Measurements from ENCODE around the gene GCSAML.
A peak's percentile ranks its signal among the peaks of the same experiment; 100 is the strongest.

The GCSAML gene

DNA sequence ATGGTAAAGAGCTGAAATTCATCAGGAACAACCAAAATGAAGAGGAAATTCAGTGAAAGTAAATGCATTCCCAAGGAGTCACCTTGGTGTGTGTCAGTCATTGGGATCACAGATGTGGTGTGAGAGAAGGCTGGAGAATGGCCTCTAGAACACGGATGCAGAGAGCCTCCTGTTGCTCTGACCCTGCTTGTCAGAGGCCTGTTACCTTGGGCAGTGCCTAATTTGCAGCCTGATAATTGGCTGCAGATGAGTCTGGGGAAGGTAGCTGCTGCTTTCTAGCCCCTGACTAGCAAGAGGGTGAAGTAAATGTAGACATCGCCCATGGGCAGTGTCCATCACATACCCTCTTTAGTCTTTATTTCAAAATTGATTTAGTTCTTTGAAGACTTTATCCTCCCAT lies 3.3 kb downstream of the GCSAML start:
- Histone ChIP-seq H3K56ac (ENCODE audit: low read length) (no peak overlapping the region), H2BK15ac (replicated peaks; ENCODE audit: low read depth) (no peak overlapping the region), H3K36me3 (ENCODE audit: control insufficient read depth, insufficient read depth, low read length) (no peaks in the 10 kb centered on the region), H2BK120ac (ENCODE audit: low read depth, low read length) (no peak overlapping the region), H4K5ac (ENCODE audit: low read length) (no peak overlapping the region), H3K23ac (ENCODE audit: low read length) (no peak overlapping the region), H3K18ac (ENCODE audit: low read length) (no peak overlapping the region), H3K79me2 (ENCODE audit: control insufficient read depth, insufficient read depth, low read length) (no peaks in the 10 kb centered on the region), H3K27me3 (ENCODE audit: insufficient read depth, low read length, poor library complexity) (no peaks in the 10 kb centered on the region), H3K9ac (ENCODE audit: low read length) (no peak overlapping the region), H3K4me2 (ENCODE audit: low read length) (no peak overlapping the region), H3K4me3 (ENCODE audit: low read length) (no peak overlapping the region), H3K4ac (ENCODE audit: low read depth, low read length) (no peak overlapping the region), H2BK5ac (ENCODE audit: low read length) (no peak overlapping the region), H3K79me1 (ENCODE audit: low read length) (no peaks in the 10 kb centered on the region), H3K27ac (ENCODE audit: low read depth, low read length) (no peak overlapping the region), H2AK5ac (ENCODE audit: low read length) (no peak overlapping the region), H4K8ac (ENCODE audit: low read depth, low read length) (no peak overlapping the region), H3K4me1 (ENCODE audit: control insufficient read depth, low read depth, low read length) (no peaks in the 10 kb centered on the region)
- WGBS (ENCODE audit: extremely low coverage, insufficient coverage, low lambda C conversion rate) = no CpG with 5 or more reads among the region's 2 CpGs
- DNase-seq = no peak

DNA sequence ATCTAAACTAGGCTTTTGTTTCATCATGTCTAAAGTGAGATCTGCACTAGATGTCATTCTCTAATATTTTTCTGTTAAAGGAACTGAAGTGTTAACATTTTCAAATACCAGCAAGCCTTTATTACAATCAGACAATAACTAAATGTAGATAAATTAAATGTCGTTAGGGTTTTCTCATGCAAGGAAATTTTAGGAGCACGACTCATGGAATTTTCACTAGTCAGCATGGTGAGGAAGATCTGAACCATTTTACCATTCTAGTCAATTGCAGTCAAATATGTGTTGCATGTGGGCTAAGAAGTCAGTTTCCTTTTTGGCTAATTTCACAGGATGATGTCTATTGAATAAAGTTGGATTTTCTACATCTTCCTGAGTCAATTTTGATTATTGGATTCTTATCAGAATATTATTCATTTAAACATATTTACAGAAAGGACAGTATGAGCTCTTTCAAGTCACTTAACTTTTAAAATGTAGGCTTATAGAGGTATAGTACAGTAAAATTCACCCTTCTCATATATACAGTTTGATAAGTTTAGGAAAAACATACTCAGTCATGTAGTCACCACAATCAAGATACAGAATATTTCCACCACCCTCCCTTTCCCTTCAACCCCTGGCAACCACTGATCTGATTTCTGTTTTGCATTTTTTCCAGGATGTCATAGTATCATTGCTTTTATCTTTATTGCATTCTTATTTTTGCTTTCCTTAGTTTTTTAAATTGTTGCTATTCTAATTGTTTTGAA lies 9.2 kb downstream of the GCSAML start:
- Histone ChIP-seq H3K79me2 (ENCODE audit: control insufficient read depth, insufficient read depth, low read length) (no peaks in the 10 kb centered on the region), H2BK5ac (ENCODE audit: low read length) (no peak overlapping the region), H4K8ac (ENCODE audit: low read depth, low read length) (no peak overlapping the region), H3K18ac (ENCODE audit: low read length) (no peak overlapping the region), H3K4ac (ENCODE audit: low read depth, low read length) (no peak overlapping the region), H3K4me3 (ENCODE audit: low read length) (no peak overlapping the region), H3K36me3 (ENCODE audit: control insufficient read depth, insufficient read depth, low read length) (no peaks in the 10 kb centered on the region), H2AK5ac (ENCODE audit: low read length) (no peak overlapping the region), H3K56ac (ENCODE audit: low read length) (no peak overlapping the region), H3K4me1 (ENCODE audit: control insufficient read depth, low read depth, low read length) (no peaks in the 10 kb centered on the region), H3K9ac (ENCODE audit: low read length) (no peak overlapping the region), H3K23ac (ENCODE audit: low read length) (no peak overlapping the region), H3K4me2 (ENCODE audit: low read length) (no peak overlapping the region), H4K5ac (ENCODE audit: low read length) (no peak overlapping the region), H3K27me3 (ENCODE audit: insufficient read depth, low read length, poor library complexity) (no peaks in the 10 kb centered on the region), H3K27ac (ENCODE audit: low read depth, low read length) (no peak overlapping the region), H3K79me1 (ENCODE audit: low read length) (no peaks in the 10 kb centered on the region), H2BK120ac (ENCODE audit: low read depth, low read length) (no peak overlapping the region), H2BK15ac (replicated peaks; ENCODE audit: low read depth) (no peak overlapping the region)
- no CpG with 5 or more reads among the region's 2 CpGs for WGBS (ENCODE audit: extremely low coverage, insufficient coverage, low lambda C conversion rate)
- DNase-seq = peak; percentile 26

DNA sequence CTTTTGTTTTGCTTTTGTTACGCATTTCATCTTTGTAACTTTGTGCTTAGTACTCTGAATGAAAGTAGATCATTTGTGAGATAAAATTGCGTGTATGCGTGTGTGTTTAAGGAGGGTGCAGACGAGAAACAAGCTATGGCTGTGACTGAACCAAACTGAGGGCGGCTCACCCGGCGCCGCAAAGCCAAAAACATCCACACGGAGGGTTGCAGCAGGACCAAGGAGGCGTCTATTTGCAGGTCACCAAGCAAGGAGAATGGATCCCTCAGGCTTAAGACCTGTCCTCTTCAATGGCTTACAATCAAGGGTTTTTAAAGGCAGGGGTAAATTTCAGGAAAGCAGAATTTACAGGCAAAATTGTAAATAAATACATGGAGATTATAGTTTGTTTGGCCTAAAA lies 12.8 kb downstream of the GCSAML start:
- H2AK5ac ChIP-seq (ENCODE audit: low read length) = no peak overlapping the region
- 100% methylated on average over 2 of the region's 10 CpGs for WGBS (ENCODE audit: extremely low coverage, insufficient coverage, low lambda C conversion rate)

GRCh38 chr1:247562198-247562597 lies 13.3 kb downstream of the GCSAML start:
- WGBS (ENCODE audit: extremely low coverage, insufficient coverage, low lambda C conversion rate) = no CpG with 5 or more reads among the region's 9 CpGs
- H3K27ac ChIP-seq (ENCODE audit: low read depth, low read length) = no peak overlapping the region

More for the DNA sequence above, 12.8 kb downstream of the GCSAML start:
- no peak overlapping the region for H4K8ac ChIP-seq (ENCODE audit: low read depth, low read length)
- no peak overlapping the region for H3K4me3 ChIP-seq (ENCODE audit: low read length)
- no peak overlapping the region for H2BK15ac ChIP-seq (replicated peaks; ENCODE audit: low read depth)
- peak; percentile 37 for DNase-seq
- no peaks in the 10 kb centered on the region for H3K27me3 ChIP-seq (ENCODE audit: insufficient read depth, low read length, poor library complexity)
- no peak overlapping the region for H3K4ac ChIP-seq (ENCODE audit: low read depth, low read length)
- H3K56ac ChIP-seq (ENCODE audit: low read length) = no peak overlapping the region
- H2BK5ac ChIP-seq (ENCODE audit: low read length) = no peak overlapping the region
- no peak overlapping the region for H3K23ac ChIP-seq (ENCODE audit: low read length)
- no peak overlapping the region for H3K27ac ChIP-seq (ENCODE audit: low read depth, low read length)
- H3K18ac ChIP-seq (ENCODE audit: low read length) = no peak overlapping the region
- no peaks in the 10 kb centered on the region for H3K36me3 ChIP-seq (ENCODE audit: control insufficient read depth, insufficient read depth, low read length)
- no peaks in the 10 kb centered on the region for H3K79me1 ChIP-seq (ENCODE audit: low read length)
- no peak overlapping the region for H3K4me2 ChIP-seq (ENCODE audit: low read length)
- no peaks in the 10 kb centered on the region for H3K4me1 ChIP-seq (ENCODE audit: control insufficient read depth, low read depth, low read length)
- H2BK120ac ChIP-seq (ENCODE audit: low read depth, low read length) = no peak overlapping the region
- H4K5ac ChIP-seq (ENCODE audit: low read length) = no peak overlapping the region
- no peak overlapping the region for H3K9ac ChIP-seq (ENCODE audit: low read length)
- H3K79me2 ChIP-seq (ENCODE audit: control insufficient read depth, insufficient read depth, low read length) = no peaks in the 10 kb centered on the region

DNA sequence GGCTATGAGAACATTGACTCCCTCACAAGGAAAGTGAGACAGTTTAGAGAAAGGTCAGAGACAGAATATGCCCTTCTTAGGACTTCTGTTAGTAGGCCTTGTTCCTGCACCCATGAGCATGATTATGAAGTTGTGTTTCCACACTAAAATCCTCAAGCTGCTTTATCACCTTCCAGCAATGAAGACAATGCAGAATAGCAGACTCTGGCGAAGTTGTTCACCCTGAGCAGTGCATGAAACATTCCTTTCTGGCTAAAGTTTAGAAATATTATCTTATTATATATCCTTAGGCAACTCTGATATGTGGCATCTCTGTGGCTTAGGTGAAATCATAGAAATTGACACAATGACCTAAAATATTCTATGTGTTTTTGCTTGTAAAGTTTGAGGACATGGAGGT lies 25.3 kb downstream of the GCSAML start:
- H3K36me3 ChIP-seq (ENCODE audit: control insufficient read depth, insufficient read depth, low read length) = no peaks in the 10 kb centered on the region
- H2BK120ac ChIP-seq (ENCODE audit: low read depth, low read length) = no peak overlapping the region
- H3K4me3 ChIP-seq (ENCODE audit: low read length) = no peak overlapping the region
- H3K27me3 ChIP-seq (ENCODE audit: insufficient read depth, low read length, poor library complexity) = no peaks in the 10 kb centered on the region
- H2BK5ac ChIP-seq (ENCODE audit: low read length) = no peak overlapping the region
- H3K56ac ChIP-seq (ENCODE audit: low read length) = no peak overlapping the region
- H3K27ac ChIP-seq (ENCODE audit: low read depth, low read length) = no peak overlapping the region
- H3K4me1 ChIP-seq (ENCODE audit: control insufficient read depth, low read depth, low read length) = no peaks in the 10 kb centered on the region
- no peaks in the 10 kb centered on the region for H3K79me1 ChIP-seq (ENCODE audit: low read length)
- H3K4me2 ChIP-seq (ENCODE audit: low read length) = no peak overlapping the region
- no peak overlapping the region for H2BK15ac ChIP-seq (replicated peaks; ENCODE audit: low read depth)
- H4K5ac ChIP-seq (ENCODE audit: low read length) = no peak overlapping the region
- no peak for DNase-seq
- H3K4ac ChIP-seq (ENCODE audit: low read depth, low read length) = no peak overlapping the region
- no peaks in the 10 kb centered on the region for H3K79me2 ChIP-seq (ENCODE audit: control insufficient read depth, insufficient read depth, low read length)
- no peak overlapping the region for H4K8ac ChIP-seq (ENCODE audit: low read depth, low read length)
- no CpG with 5 or more reads among the region's 1 CpG for WGBS (ENCODE audit: extremely low coverage, insufficient coverage, low lambda C conversion rate)
- no peak overlapping the region for H3K18ac ChIP-seq (ENCODE audit: low read length)
- H3K9ac ChIP-seq (ENCODE audit: low read length) = no peak overlapping the region
- H2AK5ac ChIP-seq (ENCODE audit: low read length) = no peak overlapping the region
- no peak overlapping the region for H3K23ac ChIP-seq (ENCODE audit: low read length)

More at GRCh38 chr1:247562198-247562597, 13.3 kb downstream of the GCSAML start:
- Histone ChIP-seq H2BK5ac (ENCODE audit: low read length) (no peak overlapping the region), H3K4me2 (ENCODE audit: low read length) (no peak overlapping the region), H3K18ac (ENCODE audit: low read length) (no peak overlapping the region), H3K36me3 (ENCODE audit: control insufficient read depth, insufficient read depth, low read length) (no peaks in the 10 kb centered on the region), H3K79me1 (ENCODE audit: low read length) (no peaks in the 10 kb centered on the region), H3K27me3 (ENCODE audit: insufficient read depth, low read length, poor library complexity) (no peaks in the 10 kb centered on the region), H3K9ac (ENCODE audit: low read length) (no peak overlapping the region), H2BK120ac (ENCODE audit: low read depth, low read length) (no peak overlapping the region), H3K4ac (ENCODE audit: low read depth, low read length) (no peak overlapping the region), H4K8ac (ENCODE audit: low read depth, low read length) (no peak overlapping the region), H2AK5ac (ENCODE audit: low read length) (no peak overlapping the region), H3K79me2 (ENCODE audit: control insufficient read depth, insufficient read depth, low read length) (no peaks in the 10 kb centered on the region), H3K4me3 (ENCODE audit: low read length) (no peak overlapping the region), H3K56ac (ENCODE audit: low read length) (no peak overlapping the region), H3K23ac (ENCODE audit: low read length) (no peak overlapping the region), H3K4me1 (ENCODE audit: control insufficient read depth, low read depth, low read length) (no peaks in the 10 kb centered on the region), H4K5ac (ENCODE audit: low read length) (no peak overlapping the region), H2BK15ac (replicated peaks; ENCODE audit: low read depth) (no peak overlapping the region)
- no peak for DNase-seq

- H3K56ac ChIP-seq (ENCODE audit: low read length) = no peak overlapping the region
- H3K4me2 ChIP-seq (ENCODE audit: low read length) = no peak overlapping the region
- no peak overlapping the region for H3K23ac ChIP-seq (ENCODE audit: low read length)
- H3K4me3 ChIP-seq (ENCODE audit: low read length) = no peak overlapping the region
- H3K79me2 ChIP-seq (ENCODE audit: control insufficient read depth, insufficient read depth, low read length) = no peaks in the 10 kb centered on the region
- H2BK15ac ChIP-seq (replicated peaks; ENCODE audit: low read depth) = no peak overlapping the region
- no peak overlapping the region for H2BK120ac ChIP-seq (ENCODE audit: low read depth, low read length)
- H3K79me1 ChIP-seq (ENCODE audit: low read length) = no peaks in the 10 kb centered on the region
- DNase-seq = no peak
- no peak overlapping the region for H4K5ac ChIP-seq (ENCODE audit: low read length)
- no peaks in the 10 kb centered on the region for H3K4me1 ChIP-seq (ENCODE audit: control insufficient read depth, low read depth, low read length)
- H3K18ac ChIP-seq (ENCODE audit: low read length) = no peak overlapping the region
- no peak overlapping the region for H3K27ac ChIP-seq (ENCODE audit: low read depth, low read length)
- H4K8ac ChIP-seq (ENCODE audit: low read depth, low read length) = no peak overlapping the region
- H2BK5ac ChIP-seq (ENCODE audit: low read length) = no peak overlapping the region
- no peaks in the 10 kb centered on the region for H3K27me3 ChIP-seq (ENCODE audit: insufficient read depth, low read length, poor library complexity)
- H2AK5ac ChIP-seq (ENCODE audit: low read length) = no peak overlapping the region
- no peak overlapping the region for H3K4ac ChIP-seq (ENCODE audit: low read depth, low read length)
- H3K9ac ChIP-seq (ENCODE audit: low read length) = no peak overlapping the region
- no peaks in the 10 kb centered on the region for H3K36me3 ChIP-seq (ENCODE audit: control insufficient read depth, insufficient read depth, low read length)
Observed at GRCh38 chr1:247574664-247575063, 25.7 kb downstream of the GCSAML start.
